GM18498 (cell line): ENCODE results near the gene AHCYL1.

ENCODE experiments used
- ATAC-seq: cut with Tn5 transposase; IDR thresholded peaks from one replicate; pipeline ENCODE4 v1.9.1; 2021; ENCODE audit warnings: mild to moderate bottlenecking, moderate library complexity; ENCODE audit not compliant: unreplicated experiment

AHCYL1 gene

DNA sequence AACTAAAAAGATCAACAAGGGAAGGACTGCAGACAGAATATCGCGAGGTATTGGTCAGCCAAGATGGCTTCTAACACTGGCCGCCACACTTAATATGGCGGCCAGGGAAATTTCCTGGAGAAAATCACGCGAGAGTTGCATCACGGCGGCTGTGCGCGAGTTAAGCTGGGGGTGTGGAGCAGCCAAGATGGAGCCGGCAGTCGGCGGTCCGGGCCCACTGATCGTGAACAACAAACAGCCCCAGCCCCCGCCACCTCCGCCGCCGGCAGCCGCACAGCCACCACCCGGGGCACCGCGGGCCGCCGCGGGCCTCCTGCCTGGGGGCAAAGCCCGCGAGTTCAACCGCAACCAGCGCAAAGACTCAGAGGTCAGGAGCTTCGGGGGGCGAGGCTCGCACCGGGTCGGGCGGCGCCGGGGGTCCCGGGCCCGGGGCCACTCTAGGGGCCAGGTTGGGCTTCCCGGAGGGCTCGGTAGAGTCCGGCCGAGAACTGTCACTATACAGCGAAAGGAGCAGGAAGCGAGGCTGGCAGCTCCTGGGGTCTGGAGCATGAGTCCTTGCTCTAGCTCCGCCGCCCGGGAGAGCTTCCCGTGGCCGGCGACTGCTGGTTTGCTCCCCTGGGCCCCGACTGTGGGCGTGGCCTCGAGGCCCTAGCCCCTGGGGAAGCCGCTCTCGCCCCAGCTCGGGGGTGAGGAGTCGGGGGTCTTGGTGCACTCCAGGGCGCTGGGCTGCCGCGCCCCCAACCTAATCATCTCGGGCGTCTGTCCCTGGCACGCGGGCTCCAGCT lies 50.1 kb downstream of the AHCYL1 start, which contains the start of gene STRIP1:
Gene STRIP1, plus strand, starts transcription at position 174 of the 785 bp plus-strand sequence. Its CDS starts 14 bp downstream, at position 188.
- ATAC-seq = peak; percentile 89

DNA sequence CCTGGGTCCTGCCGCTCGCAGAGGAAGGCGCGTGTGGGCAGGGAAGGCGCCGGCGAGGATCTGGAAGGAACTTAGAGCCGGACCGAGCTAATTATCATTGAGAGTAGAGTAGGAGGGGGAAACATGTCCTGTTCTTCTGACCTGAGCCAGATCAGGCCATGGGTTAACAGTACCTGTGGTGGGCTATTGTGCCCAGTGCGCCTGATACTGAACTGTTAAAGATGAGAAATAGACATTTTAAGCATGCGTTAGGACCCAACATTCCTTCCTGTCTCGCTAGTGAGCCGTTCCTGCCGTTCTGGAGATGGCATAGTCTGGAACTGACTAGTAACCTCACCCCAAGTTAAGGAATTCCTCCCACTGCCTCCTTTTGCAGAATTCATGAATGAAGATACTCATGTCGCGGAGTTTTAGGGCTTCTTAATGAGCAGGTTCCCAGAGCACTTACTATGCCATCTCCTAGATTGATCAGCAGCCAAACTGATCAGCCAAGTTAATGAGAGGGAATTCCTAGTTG lies 50.7 kb downstream of the AHCYL1 start:
- ATAC-seq = no peak

DNA sequence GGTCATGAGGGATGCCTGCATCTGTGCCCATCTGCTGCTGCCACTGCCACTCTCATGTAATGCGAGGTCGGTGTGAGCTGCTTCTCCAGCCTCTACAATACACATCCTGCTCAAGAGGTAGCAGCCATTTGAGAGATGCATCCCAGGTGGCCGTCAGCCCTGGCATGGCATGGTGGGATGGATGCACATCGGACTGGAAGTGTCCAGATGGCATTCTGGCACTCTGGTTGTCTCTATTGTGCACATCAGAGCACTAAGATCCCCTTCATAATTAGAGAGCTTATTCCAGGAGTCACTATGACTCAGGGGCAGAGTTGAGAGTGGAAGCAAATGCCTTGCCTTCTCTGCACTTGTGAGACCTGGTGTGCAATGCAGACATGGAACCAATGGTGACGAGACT lies 53.7 kb downstream of the AHCYL1 start:
- no peak for ATAC-seq

DNA sequence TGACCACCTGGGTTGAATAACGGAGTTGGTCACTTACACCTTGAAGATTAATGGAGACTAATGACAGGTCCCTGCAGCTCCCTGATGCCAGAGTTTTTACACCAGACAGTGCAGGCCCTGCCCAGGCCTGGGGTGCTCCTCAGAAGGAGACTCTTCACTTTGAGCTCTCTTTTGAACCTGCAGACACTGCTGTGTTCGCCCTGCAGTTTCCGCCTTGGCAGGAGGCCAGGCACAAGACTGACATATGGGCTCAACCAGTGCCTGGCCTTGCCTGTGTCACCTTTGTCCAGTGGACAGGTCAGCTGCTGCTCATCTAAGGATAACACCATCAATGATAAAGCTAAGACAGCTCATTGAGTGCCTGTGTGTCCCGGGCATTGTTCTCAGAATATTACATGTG lies 55.1 kb downstream of the AHCYL1 start:
- ATAC-seq = no peak

DNA sequence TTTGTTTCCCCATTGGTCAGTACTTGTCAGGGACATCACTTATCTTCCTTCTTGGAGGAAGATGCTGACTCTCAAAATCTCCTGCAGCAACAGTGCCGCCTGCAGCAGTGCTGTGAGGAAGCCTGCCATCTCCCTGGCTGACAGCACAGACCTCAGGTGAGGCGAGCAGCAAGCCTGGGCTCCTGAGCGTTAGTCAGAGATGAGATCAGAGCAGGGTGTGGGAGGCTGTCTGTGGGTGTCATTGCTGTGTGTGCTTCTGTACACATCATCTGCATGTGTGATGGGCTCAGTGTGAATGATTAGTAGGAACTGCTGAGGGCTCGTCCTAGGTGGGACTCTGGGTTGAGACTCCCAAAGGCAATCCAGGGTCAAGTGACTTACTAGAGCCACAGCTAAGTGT lies 56.0 kb downstream of the AHCYL1 start:
- ATAC-seq = no peak

DNA sequence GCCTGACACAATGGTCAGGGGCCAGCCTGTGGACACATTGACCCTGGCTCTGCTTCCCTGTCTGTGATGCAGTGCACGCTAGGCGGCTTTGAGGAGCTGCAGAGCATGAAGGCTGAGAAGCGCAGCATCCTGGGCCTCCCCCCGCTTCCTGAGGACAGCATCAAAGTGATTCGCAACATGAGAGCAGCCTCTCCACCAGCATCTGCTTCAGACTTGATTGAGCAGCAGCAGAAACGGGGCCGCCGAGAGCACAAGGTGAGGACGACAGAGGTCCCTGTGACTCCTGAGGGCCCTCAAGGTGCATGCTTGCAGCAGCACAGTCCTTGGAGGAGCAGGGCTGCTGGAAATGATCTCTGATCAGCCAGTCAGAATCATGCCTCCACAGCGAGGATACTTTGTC lies 58.5 kb downstream of the AHCYL1 start:
- ATAC-seq = no peak

DNA sequence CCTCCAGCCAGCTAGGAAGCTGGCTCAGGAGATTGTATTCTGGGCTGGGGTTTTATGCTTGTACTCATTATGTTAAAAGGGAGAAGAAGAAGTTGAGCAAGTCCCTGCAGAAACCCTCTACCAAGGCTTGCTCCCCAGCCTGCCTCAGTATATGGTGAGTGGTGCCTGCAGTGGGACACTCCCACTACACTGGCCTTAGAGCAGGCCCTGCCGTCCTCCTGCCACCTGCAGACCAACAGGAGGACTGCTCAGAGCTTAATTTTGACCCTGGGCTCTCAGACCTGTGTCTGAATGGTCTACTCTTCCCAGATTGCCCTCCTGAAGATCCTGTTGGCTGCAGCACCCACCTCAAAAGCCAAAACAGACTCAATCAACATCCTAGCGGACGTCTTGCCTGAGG lies 62.9 kb downstream of the AHCYL1 start:
- no peak for ATAC-seq

DNA sequence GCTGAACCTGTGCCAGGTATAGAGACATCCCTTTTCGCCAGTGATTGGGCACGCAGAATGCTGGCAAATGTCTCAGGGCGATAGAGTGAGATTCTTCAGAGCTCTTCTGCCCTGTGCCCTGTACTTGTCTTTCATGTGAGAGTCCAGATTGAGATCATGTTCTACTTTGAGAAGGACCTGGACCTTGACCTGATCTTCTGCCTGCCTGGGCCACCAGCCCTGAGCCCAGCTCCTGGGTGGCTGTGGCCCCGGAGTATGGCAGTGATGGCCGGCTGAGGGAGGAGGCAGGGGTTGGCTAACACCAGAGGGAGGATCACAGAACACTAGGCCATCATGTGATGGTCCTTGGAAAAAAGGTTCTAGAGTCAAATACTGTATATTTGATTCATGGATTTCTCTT lies 63.7 kb downstream of the AHCYL1 start:
- ATAC-seq = no peak

DNA sequence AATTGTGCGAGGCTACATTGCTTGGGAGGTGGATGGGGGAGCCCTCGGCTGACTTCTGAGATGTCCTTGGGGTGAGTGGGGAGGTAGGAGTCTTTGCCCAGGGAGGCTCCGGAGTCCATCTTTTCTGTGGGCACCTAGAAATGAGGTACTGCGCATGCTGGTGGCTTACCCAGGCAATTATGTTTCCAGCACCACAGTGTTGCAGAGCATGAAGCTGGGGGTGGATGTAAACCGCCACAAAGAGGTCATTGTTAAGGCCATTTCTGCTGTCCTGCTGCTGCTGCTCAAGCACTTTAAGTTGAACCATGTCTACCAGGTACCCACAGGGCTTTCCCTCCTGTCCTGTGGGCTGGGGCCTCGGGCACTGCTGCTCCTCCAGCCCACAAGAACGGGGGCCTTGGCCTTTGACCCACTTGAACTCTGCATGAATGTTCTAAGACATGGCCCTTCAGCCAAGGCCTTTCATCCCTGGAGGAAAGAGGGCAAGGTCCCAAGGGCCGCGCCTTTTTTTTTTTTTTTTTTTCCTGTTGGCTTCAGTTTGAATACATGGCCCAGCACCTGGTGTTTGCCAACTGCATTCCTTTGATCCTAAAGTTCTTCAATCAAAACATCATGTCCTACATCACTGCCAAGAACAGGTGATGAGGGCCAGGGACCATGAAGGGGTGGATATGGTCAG lies 64.5 kb downstream of the AHCYL1 start:
- no peak for ATAC-seq

DNA sequence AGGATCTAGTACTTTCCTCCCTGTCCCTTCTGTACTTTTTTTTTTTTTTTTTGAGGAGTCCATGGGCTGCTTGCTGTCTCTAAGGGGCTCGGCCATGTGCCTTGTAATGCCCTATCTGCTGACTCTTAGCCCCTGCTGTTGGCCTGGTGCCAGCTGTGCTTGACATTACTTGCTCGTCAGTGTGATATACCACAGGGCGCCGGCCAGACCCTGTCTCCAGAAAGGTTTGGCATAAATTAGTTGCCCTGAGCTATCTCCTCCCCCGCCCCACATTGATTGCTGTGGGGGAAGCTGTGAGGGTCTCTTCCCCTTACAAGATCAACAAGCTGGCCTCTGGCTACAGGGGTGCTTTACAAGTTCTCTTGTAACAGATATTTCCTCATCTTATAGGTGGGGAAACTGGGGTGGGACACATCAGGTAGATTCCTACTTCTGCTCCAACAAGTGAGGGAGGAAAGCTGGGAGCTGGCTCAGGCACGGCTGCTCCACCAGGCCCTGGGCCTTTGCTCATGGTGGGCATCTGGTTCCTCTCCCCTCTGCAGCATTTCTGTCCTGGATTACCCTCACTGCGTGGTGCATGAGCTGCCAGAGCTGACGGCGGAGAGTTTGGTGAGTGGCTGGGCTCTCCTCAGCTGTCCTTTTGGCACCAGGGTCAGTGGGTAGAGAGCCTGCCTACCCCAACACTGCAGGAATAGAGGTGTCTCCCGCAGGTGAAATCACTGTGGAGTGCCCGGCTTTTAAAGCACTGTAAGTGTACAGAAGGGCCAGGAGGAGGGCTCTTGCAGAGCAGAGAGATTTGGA lies 65.4 kb downstream of the AHCYL1 start:
- no peak for ATAC-seq

DNA sequence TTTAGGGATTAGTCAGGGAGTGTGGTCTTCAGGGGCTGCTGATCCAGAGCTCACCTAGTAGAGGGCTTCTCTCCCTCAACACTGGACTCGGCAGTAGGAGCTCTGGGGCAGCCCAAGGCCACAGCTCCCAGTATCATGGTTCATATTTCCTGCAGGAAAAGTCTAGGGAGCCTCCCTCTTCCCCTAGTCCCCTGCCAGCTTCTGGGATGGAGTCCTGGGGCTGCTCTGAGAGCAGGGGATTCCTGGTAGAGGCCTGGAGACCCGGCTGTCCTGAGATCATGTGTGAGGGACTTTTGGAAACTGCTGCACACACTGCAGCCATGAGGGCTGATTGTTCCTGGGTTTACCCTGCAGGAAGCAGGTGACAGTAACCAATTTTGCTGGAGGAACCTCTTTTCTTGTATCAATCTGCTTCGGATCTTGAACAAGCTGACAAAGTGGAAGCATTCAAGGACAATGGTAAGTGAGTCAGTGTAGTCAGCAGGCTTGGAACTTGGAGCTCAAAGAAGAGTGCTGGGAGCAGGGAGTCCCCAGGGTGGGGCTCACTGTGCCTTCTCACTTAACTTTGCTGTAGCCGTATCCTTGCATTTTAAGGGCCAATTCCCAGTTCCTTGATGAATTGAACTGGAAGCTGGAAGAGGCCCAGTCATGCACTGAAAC lies 66.2 kb downstream of the AHCYL1 start:
- no peak for ATAC-seq

DNA sequence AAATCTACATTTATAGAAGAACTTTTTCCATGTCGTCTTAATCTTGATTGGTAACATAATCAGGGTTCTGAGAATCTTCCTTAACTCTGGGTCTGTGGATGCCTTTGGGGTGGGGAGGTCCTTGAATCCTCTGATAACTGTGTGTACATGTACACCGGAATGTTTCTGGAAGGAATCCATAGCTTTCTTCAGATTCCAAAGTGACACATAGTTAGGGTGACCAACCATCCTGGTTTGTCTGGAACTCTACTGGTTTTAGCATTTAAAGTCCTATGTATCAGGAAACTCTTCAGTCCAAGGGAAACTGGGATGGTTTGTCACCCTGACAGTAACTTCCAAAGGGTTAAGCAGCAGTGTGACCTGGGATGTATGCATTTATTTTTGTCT lies 66.7 kb downstream of the AHCYL1 start:
- ATAC-seq = no peak

DNA sequence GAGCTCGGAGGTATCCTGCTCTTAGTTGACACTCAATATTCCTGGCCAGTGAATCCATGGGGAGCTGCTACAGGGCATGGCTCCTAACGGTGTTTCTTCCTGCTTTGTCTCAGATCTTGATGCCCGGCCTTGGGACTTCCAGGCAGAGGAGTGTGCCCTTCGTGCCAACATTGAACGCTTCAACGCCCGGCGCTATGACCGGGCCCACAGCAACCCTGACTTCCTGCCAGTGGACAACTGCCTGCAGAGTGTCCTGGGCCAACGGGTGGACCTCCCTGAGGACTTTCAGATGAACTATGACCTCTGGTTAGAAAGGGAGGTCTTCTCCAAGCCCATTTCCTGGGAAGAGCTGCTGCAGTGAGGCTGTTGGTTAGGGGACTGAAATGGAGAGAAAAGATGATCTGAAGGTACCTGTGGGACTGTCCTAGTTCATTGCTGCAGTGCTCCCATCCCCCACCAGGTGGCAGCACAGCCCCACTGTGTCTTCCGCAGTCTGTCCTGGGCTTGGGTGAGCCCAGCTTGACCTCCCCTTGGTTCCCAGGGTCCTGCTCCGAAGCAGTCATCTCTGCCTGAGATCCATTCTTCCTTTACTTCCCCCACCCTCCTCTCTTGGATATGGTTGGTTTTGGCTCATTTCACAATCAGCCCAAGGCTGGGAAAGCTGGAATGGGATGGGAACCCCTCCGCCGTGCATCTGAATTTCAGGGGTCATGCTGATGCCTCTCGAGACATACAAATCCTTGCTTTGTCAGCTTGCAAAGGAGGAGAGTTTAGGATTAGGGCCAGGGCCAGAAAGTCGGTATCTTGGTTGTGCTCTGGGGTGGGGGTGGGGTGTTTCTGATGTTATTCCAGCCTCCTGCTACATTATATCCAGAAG lies 69.2 kb downstream of the AHCYL1 start:
- ATAC-seq = no peak

DNA sequence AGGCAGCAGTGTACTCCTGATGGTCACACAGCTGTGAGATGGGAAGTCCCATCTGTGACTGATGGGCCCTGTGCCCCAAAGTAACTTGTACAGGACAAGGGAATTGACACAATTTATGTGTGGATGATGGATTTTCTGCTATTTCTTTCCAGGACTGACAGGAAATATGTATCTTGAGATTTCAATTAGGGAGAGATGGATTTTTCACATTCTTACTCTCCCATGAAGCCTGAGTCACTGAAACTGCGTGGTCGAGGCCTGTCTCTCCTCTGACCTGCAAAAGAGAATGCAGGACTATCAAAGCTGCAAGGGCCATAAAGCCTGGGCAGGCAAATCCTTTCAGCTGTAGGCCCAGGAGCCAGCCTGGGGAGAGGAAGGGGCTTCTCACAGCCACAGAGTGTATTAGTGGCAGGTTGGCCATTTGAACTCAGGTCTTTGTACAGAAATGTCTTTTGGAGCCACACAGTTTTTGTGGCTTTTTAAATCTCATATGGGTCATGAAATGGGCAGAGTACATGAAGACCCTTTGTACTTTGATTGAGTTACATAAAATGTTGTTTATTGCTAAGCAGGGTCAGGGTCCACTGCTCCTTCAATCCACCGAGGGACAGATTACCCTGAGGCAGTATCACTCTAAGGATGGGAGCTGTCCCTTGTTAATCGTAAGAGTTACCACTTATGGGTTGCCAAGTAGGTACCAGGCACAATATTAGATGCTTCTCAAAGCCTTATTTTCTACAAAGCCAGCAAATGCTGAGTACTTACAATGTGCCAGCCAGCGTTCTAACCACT lies 71.1 kb downstream of the AHCYL1 start:
- no peak for ATAC-seq

DNA sequence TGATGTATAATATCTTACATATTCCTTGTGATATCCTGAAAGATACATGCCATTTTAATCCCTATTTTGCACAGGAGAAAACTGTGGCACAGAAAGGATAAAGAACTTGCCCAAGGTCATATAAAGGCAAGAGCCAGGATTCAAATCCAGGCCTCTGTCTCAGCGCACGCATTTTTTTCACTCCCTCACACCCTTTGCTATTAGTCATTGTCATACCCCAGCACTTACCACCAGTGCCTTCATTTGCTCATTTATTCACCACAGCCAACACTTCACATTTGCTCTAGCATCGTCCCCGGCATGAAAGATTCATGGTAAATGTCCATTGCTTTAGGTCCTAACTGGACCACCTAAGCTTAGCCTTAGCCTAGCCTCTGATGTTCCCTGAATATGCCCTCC lies 71.7 kb downstream of the AHCYL1 start:
- no peak for ATAC-seq

DNA sequence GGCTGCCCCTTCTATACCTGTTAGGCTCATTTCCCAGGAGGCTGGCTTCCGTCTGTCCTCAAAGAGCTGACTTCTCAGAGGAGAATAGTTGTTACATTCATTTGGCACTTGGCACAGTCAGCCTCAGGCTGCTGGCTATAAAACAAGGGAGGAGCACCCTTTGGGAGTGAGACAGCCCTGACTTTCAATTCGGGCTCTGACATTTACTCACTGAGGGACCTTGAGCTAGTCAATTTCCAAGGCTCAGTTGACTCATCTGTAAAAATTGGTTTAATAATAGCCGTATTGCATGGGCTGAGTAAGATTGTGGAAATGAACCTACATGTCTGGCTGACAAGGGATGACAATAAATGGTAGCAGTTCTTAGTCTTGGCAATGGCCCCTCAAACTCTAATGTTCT lies 72.2 kb downstream of the AHCYL1 start:
- ATAC-seq = no peak

DNA sequence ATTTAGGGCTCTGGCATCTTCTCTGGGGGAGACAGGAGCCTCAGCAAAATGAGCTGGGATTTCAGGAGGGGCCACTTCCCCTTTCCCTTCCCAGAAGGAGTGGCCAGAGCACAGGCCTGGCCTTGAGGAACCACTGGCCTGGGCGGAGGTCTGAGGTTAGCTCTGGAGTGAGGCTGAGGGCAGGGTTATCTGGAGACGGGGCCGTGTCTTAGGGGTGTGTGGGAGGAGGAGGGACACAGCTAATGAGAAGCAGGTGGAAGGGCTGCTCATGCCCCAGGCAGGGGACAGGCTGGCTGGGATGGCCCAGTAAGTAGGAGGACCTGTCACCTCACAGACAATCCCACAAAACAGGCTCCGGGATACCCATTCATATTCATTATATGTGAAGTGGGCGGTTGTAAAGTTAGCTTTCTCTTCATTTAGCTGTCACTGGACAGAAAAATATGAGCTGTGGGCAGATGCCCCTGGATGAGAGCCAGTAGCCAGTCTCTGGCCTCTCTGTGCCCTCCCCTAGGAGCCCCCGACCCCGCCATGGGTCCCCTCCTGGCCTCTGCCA lies 73.5 kb downstream of the AHCYL1 start:
- no peak for ATAC-seq

DNA sequence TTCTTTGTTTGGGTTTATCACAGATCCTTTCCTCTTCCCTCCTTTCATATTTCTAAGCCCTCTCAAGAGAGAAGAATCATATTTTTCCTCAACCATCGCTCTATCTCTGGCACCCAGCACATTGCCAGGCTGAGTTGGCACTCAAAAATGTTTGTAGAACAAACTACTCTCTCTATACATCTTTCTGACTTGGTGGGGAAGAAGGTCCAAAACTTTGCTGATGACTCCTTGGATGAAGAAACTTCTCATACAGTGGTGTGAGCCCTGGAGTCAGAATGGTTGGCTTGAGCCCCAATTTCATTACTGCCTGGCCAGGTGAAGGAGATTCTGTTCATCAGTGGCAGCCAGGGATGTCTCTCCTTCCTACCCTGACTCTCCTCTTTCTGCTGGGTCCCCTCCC lies 74.0 kb downstream of the AHCYL1 start:
- ATAC-seq = no peak
